Panc1 (cell line): Measurements from ENCODE around the gene ARL10.

Experiments used
- POLR2AphosphoS5 ChIP-seq: IDR thresholded peaks from 2 replicates; pipeline ENCODE4 v1.6.1; 2012; ENCODE audit warnings: mild to moderate bottlenecking, low read depth, low read length, moderate library complexity
- TF ChIP-seq, protein P1 (sequence below): fragments of 450-650 bp; IDR thresholded peaks from 2 replicates; pipeline ENCODE4 v1.5.1; 2017; ENCODE audit warnings: mild to moderate bottlenecking

GRCh38 chr5:176389135-176390123 is 24.1 kb downstream of the ARL10 start:
- TF ChIP-seq, protein P1, sequence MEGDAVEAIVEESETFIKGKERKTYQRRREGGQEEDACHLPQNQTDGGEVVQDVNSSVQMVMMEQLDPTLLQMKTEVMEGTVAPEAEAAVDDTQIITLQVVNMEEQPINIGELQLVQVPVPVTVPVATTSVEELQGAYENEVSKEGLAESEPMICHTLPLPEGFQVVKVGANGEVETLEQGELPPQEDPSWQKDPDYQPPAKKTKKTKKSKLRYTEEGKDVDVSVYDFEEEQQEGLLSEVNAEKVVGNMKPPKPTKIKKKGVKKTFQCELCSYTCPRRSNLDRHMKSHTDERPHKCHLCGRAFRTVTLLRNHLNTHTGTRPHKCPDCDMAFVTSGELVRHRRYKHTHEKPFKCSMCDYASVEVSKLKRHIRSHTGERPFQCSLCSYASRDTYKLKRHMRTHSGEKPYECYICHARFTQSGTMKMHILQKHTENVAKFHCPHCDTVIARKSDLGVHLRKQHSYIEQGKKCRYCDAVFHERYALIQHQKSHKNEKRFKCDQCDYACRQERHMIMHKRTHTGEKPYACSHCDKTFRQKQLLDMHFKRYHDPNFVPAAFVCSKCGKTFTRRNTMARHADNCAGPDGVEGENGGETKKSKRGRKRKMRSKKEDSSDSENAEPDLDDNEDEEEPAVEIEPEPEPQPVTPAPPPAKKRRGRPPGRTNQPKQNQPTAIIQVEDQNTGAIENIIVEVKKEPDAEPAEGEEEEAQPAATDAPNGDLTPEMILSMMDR = no peak
- peak; percentile 64; the same call in 1 of the 2 replicates for TF ChIP-seq POLR2AphosphoS5
